HG03432 (cell line): ENCODE data around the gene RANGAP1.
A peak's percentile ranks its signal among the peaks of the same experiment; 100 is the strongest.

Experiments used
- ATAC-seq: cut with Tn5 transposase; IDR thresholded peaks from one replicate; pipeline ENCODE4 v1.9.1; 2021; ENCODE audit warnings: mild to moderate bottlenecking, moderate library complexity; ENCODE audit not compliant: unreplicated experiment

The RANGAP1 gene

DNA sequence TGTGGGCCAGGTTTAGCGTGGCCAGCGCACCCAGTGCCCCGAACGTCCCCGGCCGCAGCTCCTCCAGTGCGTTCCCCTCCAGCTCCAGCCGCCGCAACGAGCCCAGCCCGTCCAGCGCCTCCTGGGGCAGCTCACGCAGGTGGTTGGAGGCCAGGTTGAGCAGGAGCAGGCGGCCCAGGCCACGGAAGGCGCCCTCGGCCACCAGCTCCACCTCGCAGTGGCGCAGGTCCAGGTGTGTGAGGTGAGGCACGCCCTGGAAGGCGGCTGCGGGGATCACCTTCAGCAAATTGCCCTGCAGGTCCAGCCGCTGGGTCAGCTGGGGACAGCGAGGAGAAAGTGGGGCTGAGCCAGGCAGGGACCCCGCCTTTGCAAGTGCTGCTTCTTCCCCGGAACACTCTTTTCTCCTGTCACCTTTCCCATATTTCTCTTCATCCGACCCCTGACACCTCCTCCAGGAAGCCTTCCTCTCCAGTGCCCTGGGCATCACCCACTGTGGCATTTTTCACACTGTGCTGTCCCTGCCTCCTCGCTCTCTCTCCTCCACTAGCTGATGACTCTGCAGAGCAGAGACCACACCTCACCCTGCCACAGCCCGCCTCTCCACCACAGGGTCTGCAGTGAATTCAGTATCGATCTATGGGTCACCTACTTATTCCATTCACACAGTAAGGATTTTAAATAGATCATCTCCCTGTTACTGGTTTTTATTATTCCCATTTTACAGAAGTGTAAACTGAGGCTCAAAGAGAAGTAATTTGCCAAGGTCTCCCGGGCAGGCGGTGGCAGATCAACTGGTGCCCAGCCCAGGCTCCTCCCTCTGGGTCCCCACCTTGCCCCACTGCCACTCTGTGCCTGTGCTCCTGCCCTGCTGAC is 47.2 kb downstream of the RANGAP1 start:
- ATAC-seq: no peak

DNA sequence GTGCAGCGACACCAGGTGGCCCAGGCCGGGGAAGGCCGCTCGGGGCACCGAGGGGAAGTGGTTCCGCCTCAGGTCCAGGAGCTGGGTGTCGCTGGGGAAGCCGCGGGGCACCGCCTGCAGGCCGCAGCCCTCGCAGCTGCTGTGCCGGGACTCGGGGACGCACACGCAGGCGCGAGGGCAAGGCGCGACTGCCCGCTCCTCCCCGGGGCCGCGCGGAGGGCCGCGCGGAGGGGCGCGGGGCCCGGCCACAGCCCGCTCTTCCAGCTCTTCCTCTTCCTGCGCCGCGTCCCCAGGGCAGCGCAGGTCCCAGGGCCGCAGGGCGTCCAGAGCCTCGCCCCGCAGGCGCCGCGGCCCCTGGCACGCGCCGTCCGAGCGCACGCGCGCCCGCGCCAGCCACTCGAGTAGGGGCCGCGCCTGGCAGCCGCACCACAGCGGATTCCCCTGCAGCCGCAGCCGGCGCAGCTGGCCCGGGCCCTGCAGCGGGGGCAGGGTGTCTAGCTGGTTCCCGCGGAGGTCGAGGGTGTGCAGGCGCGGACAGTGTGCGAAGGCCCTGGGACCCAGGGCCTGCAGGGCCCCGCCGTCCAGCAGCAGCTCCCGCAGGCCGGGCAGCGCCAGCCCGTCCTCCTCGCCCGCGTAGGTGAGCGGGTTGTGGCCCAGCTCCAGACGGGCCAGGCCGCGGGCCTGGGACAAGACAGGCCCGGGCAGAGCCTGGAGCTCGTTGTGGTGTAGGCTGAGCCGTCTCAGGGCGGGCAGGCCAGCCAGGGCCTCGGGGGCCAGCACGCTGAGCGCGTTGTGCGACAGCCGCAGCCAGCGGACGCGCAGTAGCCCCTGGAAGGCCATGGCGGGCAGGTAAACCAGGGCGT is 48.0 kb downstream of the RANGAP1 start:
- ATAC-seq: peak; percentile 66

DNA sequence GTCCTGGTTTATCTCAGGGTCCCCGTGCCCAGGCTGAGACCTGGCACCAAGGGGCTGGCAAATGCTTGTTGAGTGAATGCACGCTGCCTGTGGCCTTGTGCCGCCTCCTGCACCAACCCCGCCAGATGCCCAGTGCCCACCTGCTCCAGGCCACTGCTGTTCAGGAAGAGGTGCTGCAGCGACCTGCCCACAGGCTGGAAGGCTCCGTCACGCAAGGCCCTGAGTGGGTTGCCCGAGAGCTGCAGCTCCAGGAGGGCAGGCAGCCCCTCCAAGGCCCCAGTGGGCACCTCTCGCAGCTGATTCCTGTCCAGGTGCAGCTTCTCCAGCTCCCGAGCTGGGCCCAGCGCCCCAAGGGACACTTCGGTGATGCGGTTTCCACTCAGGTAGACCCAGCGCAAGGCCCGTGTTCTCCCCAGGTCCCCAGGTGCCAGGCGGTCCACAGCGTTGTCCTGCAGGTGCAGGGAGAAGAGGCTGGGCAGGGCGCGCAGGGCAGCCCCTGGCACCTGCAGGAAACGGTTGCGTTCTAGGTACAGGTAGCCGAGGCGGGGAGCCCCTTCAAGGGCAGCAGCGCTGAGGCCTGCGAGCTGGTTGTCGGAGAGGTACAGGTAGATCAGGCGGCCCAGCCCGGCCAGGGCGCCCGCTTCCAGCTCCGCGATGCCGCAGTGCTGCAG is 48.8 kb downstream of the RANGAP1 start:
- no peak for ATAC-seq

DNA sequence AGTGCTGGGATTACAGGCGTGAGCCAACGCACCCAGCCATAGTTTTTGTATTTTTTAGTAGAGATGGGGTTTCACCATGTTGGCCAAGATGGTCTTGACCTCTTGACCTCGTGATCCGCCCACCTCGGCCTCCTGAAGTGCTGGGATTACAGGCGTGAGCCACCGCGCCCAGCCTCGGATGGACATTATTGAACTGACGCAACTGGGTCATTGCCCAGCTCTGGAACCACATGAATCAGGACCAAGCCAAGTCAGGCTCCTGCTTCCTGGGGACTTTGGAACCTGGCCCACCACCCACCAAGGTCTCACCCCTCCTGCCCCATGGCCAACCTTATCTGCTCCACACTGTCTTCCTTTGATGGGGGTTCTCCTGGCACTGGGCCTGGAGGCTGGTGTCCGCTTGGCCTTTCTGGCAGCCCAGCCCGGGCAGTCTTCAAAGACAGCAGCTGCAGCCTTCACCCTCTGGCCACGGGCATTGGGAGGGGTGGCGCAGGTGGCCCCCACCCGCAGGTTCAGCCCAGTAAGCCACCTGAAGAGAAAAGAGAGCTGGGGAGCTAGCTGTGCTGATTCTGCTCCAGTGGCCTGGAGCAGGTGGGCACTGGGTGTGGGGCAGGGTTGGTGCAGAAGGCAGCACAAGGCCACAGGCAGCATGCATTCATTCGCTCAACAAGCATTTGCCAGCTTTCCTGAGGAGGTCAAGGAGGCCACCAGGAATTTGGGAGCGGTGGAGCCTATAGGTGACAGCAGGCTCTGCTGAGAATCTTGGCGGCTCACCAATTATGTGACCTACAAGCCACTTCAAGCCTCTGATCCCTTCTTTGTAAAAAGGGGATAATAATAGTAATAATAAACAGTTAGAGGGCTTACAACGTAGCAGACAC is 50.9 kb downstream of the RANGAP1 start:
- no peak for ATAC-seq

DNA sequence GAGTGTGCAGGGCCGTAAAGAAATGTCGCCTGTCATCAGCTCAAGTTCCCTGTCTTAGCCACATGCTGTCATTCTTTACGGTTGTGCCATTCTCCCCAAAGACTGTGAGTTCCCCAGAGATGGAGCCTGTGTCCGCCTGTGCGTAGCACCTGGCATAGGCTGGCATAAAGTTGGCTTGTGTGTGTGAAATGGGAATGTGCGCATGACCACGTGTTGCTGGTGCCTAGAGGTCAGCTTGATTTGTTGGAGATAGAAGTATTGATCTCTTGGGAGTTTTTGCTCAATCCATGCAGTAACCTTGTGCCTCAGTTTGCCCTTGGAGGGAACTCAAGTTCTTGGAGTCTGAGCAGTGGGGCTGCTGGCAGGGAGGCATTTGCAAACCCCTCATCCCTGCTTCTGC is 54.6 kb downstream of the RANGAP1 start:
- ATAC-seq: no peak

DNA sequence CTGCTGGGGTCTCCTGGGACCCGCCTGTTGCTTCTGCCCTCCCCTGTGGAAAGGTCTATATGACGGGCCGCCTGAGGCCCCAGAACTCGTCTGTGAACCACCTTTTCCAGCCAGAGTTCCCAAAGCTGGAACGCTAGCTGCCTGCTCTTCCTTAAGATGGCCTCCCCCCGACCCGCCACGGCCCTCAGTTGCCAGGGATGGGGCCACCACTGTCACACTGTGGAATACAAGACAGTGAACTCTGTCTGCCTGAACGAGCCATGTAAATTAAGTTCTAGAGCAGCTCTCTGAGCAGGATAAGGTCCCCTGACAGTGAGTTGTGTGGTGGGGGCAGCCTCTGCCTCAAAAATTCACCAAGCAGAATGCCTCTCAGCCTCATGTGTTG is 55.6 kb downstream of the RANGAP1 start:
- ATAC-seq: no peak

DNA sequence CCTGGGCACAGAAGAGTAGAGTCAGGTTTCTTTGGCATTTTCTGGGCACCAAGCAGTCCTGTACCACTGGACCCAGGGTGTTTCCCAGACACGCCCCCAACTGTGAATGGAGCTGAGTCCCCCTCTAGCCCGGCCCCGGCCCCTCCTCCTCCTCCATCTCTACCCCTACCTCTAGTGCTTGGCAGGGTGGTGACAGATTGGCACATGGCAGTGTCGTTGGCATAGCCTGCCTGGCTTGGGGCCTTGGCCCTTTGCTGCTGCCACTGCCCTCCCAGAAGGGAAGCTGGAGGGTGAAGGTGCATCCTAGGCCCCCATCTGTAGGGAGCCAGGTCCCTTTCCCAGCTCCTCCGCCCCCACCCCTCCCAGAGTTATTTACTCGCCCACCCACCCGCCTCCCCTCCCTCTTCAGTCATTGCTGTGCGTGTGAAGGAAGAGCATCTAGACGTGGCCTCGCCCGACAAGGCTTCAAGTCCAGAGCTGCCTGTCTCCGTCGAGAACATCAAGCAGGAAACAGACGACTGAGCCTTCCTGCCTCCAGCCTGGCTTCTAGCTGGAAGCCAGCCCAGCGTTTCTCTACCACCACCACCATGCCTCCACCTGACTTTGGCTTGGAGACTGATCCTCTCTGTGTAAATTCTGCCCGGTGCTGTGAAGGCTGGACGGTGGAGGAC is 56.1 kb downstream of the RANGAP1 start:
- no peak for ATAC-seq

DNA sequence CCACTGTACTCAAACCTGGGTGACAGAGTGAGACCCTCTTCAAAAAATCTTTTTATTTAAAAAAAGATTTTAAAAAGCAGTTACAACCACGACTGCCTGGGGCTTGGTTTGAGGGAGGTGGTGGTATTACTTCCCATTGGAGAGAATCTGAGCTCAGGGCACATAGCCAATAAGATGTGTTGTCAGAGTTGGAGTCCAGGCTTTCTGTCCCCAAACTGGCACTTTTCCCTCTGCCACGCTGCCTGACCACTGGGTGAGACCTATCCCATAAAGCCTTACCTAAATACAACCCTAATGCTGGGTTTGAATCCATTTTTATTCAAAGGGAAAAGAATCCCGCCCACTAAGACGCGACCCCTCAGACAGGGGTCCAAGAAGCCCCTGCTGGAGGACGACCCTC is 56.8 kb downstream of the RANGAP1 start:
- no peak for ATAC-seq

DNA sequence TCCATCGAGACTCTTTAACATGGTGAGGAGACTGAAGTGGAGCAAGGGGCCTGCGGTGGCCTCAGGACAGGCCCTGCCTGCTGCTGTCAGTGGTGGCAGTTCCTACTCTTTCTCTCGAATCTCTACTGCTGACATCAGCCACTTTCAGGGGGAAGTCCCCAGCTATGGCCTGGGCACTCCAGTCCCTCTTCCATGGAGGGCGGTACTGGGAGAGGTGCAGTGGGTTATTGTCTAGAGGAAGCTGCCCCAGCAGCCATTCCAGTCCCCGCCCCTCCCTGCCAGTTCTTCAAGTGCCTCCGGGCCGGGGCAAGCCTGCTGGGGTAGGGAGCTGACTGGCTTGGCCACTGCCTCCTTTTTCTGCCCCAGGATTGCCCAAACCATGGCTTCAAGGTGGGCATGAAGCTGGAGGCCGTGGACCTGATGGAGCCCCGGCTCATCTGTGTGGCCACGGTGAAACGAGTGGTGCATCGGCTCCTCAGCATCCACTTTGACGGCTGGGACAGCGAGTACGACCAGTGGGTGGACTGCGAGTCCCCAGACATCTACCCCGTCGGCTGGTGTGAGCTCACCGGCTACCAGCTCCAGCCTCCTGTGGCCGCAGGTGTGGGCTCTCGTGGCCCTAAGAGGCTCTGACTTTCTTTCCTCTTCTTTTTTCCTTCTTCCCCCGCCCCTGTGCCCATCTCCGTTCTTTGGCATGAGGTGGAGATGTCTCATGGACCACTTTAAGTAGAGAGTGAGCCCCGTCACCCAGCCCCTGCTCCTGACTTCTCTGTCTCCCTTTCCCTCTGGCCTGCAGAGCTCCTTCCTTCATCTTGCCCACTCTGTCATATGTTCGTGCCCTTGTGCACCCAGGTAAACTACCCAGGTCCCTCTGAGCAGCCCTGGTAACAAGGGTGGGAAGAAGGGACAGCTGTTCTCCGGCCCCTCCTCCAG is 59.0 kb downstream of the RANGAP1 start:
- ATAC-seq: no peak

DNA sequence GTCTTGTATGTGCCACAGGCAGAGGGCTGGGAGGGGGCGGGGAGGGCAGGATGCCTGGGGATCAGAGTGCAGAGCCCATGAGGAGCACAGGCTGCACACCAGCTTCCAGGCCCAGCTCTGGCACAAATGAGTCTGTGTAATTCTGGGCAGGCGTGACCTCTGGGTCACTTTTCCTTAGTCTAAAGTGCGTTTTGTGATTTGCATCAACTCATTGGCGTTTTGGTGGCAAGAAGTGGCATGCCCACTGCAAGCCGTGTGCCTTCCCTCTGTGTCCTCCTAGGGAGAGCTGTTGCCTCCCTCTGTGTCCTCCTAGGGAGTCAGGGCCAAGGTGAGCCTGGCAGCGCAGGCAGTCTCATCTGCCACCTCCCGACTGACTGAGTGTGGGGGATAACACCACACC is 62.5 kb downstream of the RANGAP1 start:
- ATAC-seq: no peak

DNA sequence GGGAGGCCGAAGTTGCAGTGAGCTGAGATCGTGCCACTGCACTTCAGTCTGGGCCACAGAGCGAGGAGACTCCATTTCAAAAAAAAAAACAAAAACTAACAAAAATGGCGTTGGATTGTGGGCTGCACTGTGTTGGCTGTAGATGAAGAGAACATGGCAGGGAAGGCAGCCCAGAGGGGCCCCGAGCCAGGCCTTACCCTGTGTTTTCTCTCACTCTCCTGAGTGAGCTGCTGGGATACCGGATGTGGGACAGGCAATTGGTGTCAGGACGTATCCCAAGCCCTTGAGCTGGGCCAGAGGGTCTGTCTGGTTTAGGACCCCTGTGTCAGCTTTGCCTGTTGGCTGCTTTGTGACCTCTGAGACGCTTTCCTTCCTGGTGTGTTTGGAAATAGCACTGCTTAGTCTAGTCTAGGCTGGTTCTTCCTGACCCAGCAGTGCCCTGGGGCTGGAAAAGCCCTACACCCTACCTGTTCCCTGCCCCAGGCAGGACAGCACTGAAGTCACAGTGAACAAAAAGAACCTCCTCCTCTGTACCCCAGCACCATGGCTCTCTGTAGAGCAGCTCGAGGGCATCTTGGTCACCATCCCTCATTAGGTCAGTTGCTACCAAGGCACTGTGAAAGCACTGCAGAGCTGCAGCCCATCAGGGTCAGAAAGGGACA is 63.0 kb downstream of the RANGAP1 start:
- ATAC-seq: no peak

DNA sequence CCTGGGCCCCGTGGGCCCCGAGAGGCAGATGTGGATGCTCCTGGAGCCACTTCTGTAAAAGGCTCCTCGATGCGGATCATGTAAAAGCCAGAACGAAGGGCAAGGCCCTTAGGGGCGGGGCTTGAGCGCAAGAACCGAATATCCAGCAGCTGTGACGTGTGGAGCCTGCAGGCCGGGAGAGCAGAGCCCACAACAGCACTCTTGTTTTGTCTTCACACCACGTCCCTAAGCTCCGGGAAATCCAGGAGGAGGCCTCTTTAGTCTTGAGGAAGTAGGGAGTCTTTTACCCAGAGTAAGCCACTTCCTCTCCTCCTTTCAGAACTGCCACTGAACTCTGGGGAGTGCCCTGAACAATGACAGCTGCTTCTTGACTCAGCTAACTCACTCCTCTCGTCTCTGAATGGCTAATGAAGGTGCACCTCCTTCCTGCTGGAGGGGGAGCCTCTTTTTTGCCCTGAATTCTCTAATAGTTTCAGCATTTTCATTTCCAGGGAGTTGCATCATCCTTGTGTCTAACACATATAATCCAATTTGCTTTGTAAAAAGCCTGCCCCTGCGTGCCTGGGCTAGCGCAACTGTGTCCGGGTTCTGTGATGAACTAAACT is 68.3 kb downstream of the RANGAP1 start:
- peak; percentile 62 for ATAC-seq

DNA sequence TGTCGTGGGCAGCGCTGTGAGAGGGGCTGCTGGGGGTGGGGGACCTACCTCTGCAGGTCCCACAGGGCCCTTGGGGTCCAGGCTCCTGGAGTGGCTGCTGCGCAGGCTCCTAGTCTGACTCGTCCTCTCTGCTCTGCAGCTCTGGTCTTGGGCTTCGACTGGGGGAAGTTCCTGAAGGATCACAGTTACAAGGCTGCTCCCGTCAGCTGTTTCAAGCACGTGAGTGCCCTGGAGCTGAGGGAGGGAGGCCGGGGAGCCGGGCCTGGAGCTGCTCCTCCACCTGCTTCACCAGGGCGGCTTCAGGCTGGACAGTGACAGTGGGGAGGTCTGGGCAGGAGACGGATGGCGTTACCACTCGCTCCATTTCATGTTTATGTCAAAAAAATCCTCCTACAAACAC is 69.0 kb downstream of the RANGAP1 start:
- no peak for ATAC-seq

DNA sequence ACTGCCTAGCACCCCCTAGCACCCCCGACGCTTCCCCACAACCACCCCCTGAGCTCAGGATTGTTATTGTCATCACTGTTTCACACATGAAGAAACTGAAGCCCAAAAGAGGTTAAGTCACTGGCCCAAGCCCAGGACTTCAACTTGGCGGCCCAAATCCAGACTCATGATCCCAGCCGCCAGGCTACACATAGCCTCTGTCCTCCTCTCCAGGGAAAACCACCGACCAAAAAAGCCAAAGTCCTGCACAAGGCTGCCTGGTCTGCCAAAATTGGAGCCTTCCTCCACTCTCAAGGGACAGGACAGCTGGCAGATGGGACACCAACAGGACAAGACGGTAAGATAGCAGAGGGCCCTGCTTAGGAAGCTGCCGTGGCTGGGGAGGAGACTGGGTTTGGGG is 70.1 kb downstream of the RANGAP1 start:
- no peak for ATAC-seq

DNA sequence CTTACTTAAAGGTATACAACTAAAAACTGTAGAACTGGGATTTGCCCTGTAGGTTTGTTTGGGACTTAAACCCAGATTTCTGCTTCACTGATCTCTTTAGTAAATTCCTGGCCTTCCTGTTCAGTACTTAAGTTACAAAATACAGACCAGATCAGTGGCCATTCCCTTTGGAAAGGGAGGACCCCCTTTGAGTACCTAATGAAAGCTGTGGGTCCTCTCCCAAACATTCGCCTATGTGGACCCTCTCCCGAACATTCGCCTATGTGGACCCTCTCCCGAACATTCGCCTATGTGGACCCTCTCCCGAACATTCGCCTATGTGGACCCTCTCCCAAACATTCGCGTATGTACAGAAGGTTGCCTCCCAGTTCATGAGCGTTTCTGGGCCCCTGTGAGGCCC is 70.6 kb downstream of the RANGAP1 start:
- ATAC-seq: no peak

DNA sequence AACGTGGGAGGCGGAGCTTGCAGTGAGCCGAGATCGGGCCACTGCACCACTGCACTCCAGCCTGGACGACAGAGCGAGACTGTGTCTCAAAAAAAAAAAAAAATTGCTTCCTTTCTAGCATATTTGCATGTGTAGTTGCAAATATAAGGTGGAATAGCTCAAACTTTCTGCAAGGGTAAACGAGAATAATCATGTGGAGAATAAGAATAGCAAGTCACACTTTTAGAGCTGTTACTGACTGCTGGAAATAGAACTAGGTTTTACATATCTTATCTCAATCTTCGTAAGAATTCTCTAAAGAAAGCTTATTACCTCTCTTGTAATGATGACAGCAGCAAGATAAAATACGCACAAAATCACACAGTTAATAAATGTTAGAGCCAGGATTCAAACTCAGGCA is 79.3 kb downstream of the RANGAP1 start:
- ATAC-seq: no peak

DNA sequence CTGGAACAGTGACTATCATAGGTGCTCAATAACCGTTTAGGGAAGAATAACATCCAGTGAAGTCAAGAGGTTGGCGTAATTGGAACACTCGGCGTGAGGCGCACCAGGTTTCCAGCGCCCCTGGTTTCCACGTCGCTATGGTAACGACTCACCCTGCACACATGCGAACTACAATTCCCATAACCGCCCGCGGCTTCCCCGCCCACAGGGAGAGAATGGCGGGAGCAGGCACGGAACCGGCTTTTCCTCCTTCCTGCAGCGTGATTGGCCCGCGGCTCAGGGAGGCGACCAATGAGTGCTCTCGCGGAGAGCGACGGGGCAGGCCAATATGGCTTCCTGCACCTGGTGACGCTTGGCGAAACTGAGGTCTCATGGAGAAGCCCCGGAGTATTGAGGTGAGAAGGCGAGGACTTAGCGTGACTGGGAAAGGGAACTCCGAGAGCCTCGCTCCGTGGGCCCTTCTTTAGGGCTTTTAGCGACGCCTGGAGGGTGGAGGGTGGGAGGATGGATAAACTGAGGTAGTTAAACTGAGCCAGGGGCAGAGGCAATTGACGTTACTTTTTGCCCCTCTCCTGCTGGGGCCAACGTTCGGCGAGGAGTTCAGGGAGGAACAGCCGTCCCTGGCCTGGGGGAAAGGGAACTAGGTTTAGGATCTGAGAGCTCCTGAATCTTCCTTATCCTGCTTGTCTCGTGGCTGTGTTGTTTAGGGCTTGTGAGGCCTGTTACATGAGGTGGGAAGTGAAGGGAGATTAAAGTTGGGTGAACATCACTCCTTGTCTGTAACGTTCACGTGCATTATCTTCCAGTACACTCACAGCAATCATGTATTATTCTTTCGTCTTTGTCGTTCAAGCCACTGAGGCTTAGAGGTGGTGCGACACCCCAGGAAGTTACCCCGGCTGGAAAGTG is 80.7 kb downstream of the RANGAP1 start, which contains the start of gene L3MBTL2:
L3MBTL2 (plus strand) TSS at position 321 of the 909 bp plus-strand sequence; CDS start at position 372, 51 bp downstream.
- peak; percentile 95 for ATAC-seq
